Cardiac ventricle fibroblast (primary cell): Measurements from ENCODE around the gene KIAA1755. TPM values are rescaled to one million over a fixed set of nuclear protein-coding genes. Genes with fewer than 3 reads are reported as not detected.

ENCODE experiments used
- total RNA-seq: library from RNA; depleted of rRNA; stranded (reverse); fragments of >200 nt; gene quantifications from 2 replicates; pipeline ENCODE4 v1.2.3, GENCODE V29; 2015

Gene KIAA1755, protein sequence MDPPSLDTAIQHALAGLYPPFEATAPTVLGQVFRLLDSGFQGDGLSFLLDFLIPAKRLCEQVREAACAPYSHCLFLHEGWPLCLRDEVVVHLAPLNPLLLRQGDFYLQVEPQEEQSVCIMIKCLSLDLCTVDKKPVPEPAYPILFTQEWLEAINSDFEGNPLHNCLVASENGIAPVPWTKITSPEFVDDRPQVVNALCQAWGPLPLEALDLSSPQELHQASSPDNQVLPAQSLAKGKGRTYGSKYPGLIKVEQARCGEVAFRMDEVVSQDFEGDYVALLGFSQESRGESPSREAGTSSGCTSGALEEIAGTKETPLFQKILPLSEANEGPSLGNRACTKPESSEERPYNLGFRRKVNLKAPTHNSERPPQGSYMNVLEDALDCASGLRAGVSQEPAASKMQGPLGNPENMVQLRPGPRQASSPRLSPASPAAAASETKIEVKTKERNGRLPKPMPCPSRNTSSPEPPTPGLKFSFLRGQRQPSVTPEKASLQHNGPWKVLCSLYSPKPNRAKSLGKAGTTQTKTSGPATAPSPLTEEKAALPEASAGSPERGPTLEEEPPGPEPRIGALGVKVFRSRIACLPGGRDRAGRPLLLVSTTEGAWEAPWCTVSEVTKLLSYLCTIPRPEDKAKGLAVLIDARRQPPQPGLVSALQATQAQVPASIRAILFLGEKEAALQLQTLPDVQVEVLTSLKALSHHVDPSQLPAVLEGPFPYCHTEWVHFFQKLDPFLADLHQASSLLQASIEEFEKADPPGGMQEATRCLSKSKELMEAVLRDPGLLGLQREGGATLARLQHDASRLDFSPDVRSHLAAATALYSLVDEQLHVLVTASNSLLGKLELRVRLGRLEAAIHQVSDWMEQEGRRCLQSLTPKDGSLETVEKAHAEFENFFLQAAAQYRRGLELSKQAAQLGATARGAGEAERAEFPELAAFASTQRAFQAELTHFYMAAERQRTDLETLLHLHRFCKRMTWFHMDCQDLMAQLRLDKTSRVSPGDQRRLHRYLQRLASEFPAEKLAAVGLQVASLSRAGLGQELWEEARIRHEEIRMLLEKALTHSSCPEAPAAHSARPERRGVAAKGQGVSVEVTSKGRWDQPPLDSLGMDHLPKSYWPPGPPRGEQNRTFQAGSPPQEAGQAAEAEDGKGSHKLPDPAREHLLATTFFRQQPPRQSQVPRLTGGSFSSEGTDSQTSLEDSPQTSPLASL
- total RNA-seq = 1.9 and 4.1 TPM in 2 replicates

DNA sequence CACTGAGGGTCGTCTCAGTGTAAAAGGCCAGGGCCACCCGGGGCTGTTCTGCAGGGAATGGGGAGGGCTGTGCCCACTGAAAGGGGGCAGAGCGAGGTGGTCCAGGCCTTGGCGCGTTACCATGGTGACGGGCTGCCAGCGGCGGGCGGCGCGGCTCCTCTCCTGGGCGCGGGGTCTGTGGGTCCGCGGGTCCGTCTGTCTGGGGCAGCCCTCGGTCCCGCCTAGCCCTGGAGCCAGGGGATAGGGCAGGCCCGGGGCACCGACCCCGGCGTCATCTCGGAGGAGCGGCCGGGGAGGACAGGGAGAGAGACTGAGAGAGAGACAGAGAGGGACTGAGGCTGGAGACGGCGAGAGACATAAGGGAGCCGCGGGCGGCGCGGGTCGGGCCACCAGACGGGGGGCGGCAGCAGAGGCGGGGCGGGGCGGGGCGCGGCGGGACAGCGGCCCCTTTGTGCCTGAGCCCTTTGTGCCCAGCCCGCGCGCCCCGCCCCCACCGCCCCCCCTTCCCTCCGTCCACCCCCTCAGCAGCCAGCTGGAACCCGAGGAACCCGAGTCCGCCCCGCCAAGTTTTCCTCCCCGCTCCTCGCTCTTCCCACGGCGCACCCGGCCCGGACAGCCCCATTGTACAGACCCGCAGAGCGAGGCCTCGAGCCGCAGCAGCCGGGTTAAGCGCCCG, at the start of gene KIAA1755:
Gene KIAA1755, minus strand, starts transcription at position 358 of the 676 bp plus-strand sequence. Its CDS starts 235 bp downstream, at position 123.

DNA sequence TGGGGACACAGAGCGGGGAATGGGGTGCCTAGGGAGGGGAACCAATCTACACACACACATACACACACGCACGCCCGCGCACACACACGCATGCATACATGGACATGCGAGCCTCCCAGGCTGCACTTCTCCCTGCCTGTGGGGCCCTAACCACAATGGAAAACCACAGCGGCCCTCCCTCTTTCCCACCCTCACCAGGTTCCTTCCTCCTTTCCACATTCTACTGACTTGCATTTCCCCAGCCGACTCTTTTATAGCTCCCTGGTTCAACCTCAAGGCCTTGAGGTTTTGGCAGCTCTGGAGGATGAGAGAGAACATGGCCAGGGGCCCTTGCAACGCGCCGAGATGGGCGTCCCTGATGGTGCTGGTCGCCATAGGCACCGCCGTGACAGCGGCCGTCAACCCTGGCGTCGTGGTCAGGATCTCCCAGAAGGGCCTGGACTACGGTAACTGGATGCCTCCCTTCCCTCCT, 43.4 kb upstream of the KIAA1755 start, which contains the start of gene BPI:
Gene BPI, plus strand, starts transcription at position 249 of the 472 bp plus-strand sequence. Its CDS starts 68 bp downstream, at position 317.

DNA sequence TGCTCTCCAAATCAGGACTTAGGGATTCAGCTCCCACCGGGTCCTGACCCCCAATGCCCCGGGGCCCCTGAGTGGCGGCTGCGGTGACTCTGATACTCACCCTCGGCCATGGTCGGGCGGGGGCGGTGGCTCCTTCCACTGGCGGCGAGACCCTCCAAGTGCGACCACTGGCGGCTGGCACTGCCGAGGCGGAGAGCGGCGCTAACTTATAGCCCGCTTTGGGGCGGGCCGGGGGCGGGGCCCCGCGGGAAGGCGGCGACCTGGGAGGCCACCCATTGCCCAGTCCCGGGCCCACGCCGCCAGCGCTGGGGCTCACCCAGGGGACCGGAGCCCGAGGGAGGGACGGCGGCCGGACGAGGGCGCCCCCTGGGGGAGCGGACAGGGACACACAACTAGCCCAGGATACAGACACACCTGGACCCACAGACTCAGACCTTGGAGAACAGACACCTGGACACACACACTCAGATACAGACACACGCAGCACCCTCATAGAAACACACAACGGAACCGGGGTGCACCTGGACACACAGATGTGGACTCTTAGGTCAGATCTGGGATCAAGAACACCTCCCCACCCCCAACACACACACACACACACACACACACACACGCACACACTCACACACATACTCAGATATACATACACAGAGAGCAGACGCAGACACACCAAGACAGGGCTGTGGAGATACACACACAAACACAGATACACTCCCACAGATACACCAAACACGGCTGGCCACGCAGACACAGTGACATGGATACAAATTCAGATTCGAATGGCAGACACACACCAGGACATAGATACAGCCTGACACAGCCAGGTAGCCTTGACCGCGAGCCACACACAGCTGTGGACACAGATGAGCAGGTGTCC, 95.2 kb downstream of the KIAA1755 start, which contains the start of gene TGM2:
Gene TGM2, minus strand, starts transcription at position 182 of the 877 bp plus-strand sequence. Its CDS starts 72 bp downstream, at position 110.

Other genes starting within 250 kb of the KIAA1755 start
- gene TTI1, start 227.3 kb downstream of the KIAA1755 start, total RNA-seq = 7.1 and 11.1 TPM in 2 replicates
- gene RPRD1B, start 227.0 kb downstream of the KIAA1755 start, total RNA-seq = 15.1 and 19.8 TPM in 2 replicates
- 15.2 and 16.8 TPM in 2 replicates for gene TGM2, start 95.5 kb downstream of the KIAA1755 start, total RNA-seq
- gene BPI, start 43.4 kb upstream of the KIAA1755 start, total RNA-seq = not detected in 2 replicates
- 0.20 and 1.7 TPM in 2 replicates for gene LBP, start 85.7 kb upstream of the KIAA1755 start, total RNA-seq
- 8.4 and 10.1 TPM in 2 replicates for gene SNHG17, start 174.6 kb upstream of the KIAA1755 start, total RNA-seq
- 16.2 and 17.8 TPM in 2 replicates for gene RALGAPB, start 212.1 kb upstream of the KIAA1755 start, total RNA-seq